Keratinocyte (primary cell): Measurements from ENCODE around the gene LARP4. TPM values are rescaled to one million over a fixed set of nuclear protein-coding genes. Genes with fewer than 3 reads are reported as not detected.
"Not testable (repeated sequence)": the region's sequence is repeated elsewhere in the genome, so short reads cannot be mapped to it uniquely, and the experiment has no call there.

Experiments
- DNase-seq: peaks from one replicate; pipeline ENCODE4 v3.0.0-alpha.2; 2011; ENCODE audit warnings: low read depth, missing footprints, low spot score
- FAIRE-seq: peaks from 2 replicates; lab custom pipeline; 2011; peaks lifted over from hg19 to GRCh38; lab: Jason Lieb, UNC
- H2AFZ ChIP-seq: 2 replicates; pipeline ENCODE4 v1.6.0; 2012; ENCODE audit warnings: low read length, control low read depth, inconsistent platforms; ENCODE audit not compliant: control insufficient read depth
- H3K27ac ChIP-seq: 2 replicates; pipeline ENCODE4 v1.5.1; 2011; ENCODE audit warnings: low read length; ENCODE audit not compliant: control insufficient read depth, insufficient read depth
- H3K27me3 ChIP-seq: 3 replicates; pipeline ENCODE4 v1.6.0; 2011; ENCODE audit warnings: low read length; ENCODE audit not compliant: control insufficient read depth, insufficient read depth; ENCODE audit errors: extremely low read depth
- H3K36me3 ChIP-seq, 2 experiments: 2 replicates in 1 of 2; 3 replicates in 1 of 2; pipeline ENCODE4 v1.5.1; 2011; ENCODE audit warnings: low read length in 2 of 2, mild to moderate bottlenecking in 1 of 2; ENCODE audit not compliant: control insufficient read depth in 2 of 2, insufficient read depth in 2 of 2; ENCODE audit errors: extremely low read depth in 1 of 2
- H3K4me1 ChIP-seq: 3 replicates; pipeline ENCODE4 v1.5.1; 2011; ENCODE audit warnings: low read length; ENCODE audit not compliant: control insufficient read depth, insufficient read depth; ENCODE audit errors: extremely low read depth
- H3K4me2 ChIP-seq: 3 replicates; pipeline ENCODE4 v1.6.0; 2011; ENCODE audit warnings: low read depth, low read length; ENCODE audit not compliant: control insufficient read depth, insufficient read depth; ENCODE audit errors: extremely low read depth
- H3K4me3 ChIP-seq, 3 experiments: fragments of 200-600 bp in 1 of 3; sonication (generic) in 1 of 3; 2 replicates in 2 of 3; 3 replicates in 1 of 3; pipeline ENCODE4 v1.5.1; 2011 to 2016; ENCODE audit warnings: low read length in 3 of 3, mild to moderate bottlenecking in 3 of 3, control low read depth in 2 of 3, inconsistent platforms in 1 of 3, low read depth in 1 of 3, mixed read lengths in 1 of 3, mixed run types in 1 of 3, moderate library complexity in 1 of 3; ENCODE audit not compliant: control insufficient read depth in 2 of 3, insufficient read depth in 2 of 3; ENCODE audit errors: extremely low read depth in 1 of 3
- H3K79me2 ChIP-seq: 2 replicates; pipeline ENCODE4 v1.6.0; 2012; ENCODE audit warnings: low read length; ENCODE audit not compliant: control insufficient read depth, insufficient read depth
- H3K9ac ChIP-seq: 3 replicates; pipeline ENCODE4 v1.6.0; 2011; ENCODE audit warnings: low read length; ENCODE audit not compliant: control insufficient read depth, insufficient read depth; ENCODE audit errors: extremely low read depth
- H3K9me1 ChIP-seq: 3 replicates; pipeline ENCODE4 v1.6.0; 2011; ENCODE audit warnings: low read length; ENCODE audit not compliant: control insufficient read depth, insufficient read depth; ENCODE audit errors: extremely low read depth
- H3K9me3 ChIP-seq: 2 replicates; pipeline ENCODE4 v1.5.1; 2012; ENCODE audit warnings: low read depth, low read length; ENCODE audit not compliant: control insufficient read depth
- H4K20me1 ChIP-seq: 3 replicates; pipeline ENCODE4 v1.6.0; 2011; ENCODE audit warnings: low read length; ENCODE audit not compliant: control insufficient read depth, insufficient read depth; ENCODE audit errors: extremely low read depth
- EZH2 ChIP-seq: IDR thresholded peaks from one replicate; pipeline ENCODE4 v1.6.1; 2012; ENCODE audit warnings: inconsistent platforms, mild to moderate bottlenecking, low read length, moderate library complexity
- dilution Hi-C: fragments of 300-500 bp; cut with MboI; formaldehyde crosslinking; loops from one replicate; pipeline ENCODE4 v1.7.0; 2020; ENCODE audit warnings: low sequenced_read_pairs; ENCODE audit not compliant: extremely low pct_ligation_motif_present
- polyA plus RNA-seq, 5 experiments: library from polyadenylated mRNA; depleted of rRNA in 3 of 5; stranded (reverse) in 3 of 5; stranded (forward) in 1 of 5; unstranded in 1 of 5; fragments of >200 nt; gene quantifications; 1 replicate in 1 of 5; 2 replicates in 3 of 5; 3 replicates in 1 of 5; pipeline versions ENCODE4 v1.2.1 to v1.2.3, GENCODE V29; 2011 to 2012; ENCODE audit warnings: missing spikeins in 2 of 5, low read depth in 1 of 5, low replicate concordance in 1 of 5
- TF ChIP-seq, protein P1 (sequence below), 3 experiments: IDR thresholded peaks in 1 of 3; conservative IDR thresholded peaks in 1 of 3; optimal IDR thresholded peaks in 1 of 3; 2 replicates in 2 of 3; 3 replicates in 1 of 3; pipeline versions ENCODE3 to v1.5.1; 2011; ENCODE audit warnings: low read length in 3 of 3, mild to moderate bottlenecking in 3 of 3, moderate library complexity in 2 of 3, control low read depth in 1 of 3, inconsistent platforms in 1 of 3; ENCODE audit not compliant: insufficient read depth in 2 of 3; ENCODE audit errors: extremely low read depth in 1 of 3

Gene LARP4
- polyA plus RNA-seq, 1 donor (not counting 4 experiments of a cell fraction or from before 2014, with no cell fraction given): 33.2 TPM

DNA sequence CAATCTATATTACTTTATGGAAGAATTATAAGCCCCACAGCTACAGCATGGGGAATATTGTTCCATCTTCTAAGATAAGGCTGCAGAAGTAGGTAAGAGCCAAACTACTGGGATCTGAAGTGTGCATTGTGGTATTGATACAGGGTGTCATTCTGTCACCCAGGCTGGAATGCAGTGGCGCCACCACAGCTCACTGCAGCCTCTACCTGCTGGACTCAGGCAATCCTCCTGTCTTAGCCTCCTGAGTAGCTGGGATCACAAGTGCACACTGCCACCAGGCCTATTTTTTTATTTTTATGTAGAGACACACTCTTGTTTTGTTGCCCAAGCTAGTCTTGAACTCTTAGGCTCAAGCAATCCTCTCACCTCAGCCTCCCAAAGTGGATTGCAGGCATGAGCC, 82.8 kb downstream of the LARP4 start:
- H3K36me3 ChIP-seq: peaks cover 0 to under 1% of the 10 kb centered on the region in 2 experiments
- H3K9ac ChIP-seq: no peak overlapping the region
- H3K27ac ChIP-seq: no peak overlapping the region
- H3K79me2 ChIP-seq: no peaks in the 10 kb centered on the region
- TF ChIP-seq, protein P1, sequence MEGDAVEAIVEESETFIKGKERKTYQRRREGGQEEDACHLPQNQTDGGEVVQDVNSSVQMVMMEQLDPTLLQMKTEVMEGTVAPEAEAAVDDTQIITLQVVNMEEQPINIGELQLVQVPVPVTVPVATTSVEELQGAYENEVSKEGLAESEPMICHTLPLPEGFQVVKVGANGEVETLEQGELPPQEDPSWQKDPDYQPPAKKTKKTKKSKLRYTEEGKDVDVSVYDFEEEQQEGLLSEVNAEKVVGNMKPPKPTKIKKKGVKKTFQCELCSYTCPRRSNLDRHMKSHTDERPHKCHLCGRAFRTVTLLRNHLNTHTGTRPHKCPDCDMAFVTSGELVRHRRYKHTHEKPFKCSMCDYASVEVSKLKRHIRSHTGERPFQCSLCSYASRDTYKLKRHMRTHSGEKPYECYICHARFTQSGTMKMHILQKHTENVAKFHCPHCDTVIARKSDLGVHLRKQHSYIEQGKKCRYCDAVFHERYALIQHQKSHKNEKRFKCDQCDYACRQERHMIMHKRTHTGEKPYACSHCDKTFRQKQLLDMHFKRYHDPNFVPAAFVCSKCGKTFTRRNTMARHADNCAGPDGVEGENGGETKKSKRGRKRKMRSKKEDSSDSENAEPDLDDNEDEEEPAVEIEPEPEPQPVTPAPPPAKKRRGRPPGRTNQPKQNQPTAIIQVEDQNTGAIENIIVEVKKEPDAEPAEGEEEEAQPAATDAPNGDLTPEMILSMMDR (optimal IDR thresholded peaks at IDR 0.05 in 1 of 3, IDR thresholded peaks at IDR 0.05 in 1 of 3, conservative IDR thresholded peaks at IDR 0.05 in 1 of 3; ENCODE audit: extremely low read depth in 1 of 3, insufficient read depth in 2 of 3, low read length in 3 of 3): no peak
- TF ChIP-seq EZH2: no peak
- FAIRE-seq: no peak
- H3K27me3 ChIP-seq: no peaks in the 10 kb centered on the region
- H2AFZ ChIP-seq: no peak overlapping the region
- dilution Hi-C loops: no loop called here
- H3K4me3 ChIP-seq: no peak overlapping the region
- DNase-seq: no peak
- H3K9me1 ChIP-seq: no peaks in the 10 kb centered on the region
- no peaks in the 10 kb centered on the region for H4K20me1 ChIP-seq
- no peaks in the 10 kb centered on the region for H3K9me3 ChIP-seq
- no peak overlapping the region for H3K4me2 ChIP-seq
- no peaks in the 10 kb centered on the region for H3K4me1 ChIP-seq

DNA sequence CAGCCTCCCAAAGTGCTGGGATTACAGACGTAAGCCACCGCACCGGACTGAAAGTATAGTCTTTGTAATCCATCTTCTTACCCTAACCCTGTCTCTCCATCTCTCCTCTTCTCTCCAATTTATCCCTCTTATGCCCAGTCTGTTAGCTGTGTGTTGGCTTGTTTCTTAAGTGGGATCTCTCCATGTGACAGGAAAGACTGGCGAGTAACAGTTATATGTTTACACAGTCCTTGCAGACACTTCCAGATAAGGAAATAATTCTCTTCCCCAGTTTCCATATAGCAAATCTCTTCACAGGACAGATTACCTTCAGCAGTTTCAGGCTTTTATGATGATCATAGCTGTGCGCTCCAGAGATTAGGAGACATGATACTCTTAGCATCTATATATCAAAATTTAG, 88.1 kb downstream of the LARP4 start:
- H3K36me3 ChIP-seq: no peaks in the 10 kb centered on the region
- dilution Hi-C loops: no loop called here
- TF ChIP-seq EZH2: no peak
- TF ChIP-seq, protein P1 (optimal IDR thresholded peaks at IDR 0.05 in 1 of 3, IDR thresholded peaks at IDR 0.05 in 1 of 3, conservative IDR thresholded peaks at IDR 0.05 in 1 of 3; ENCODE audit: extremely low read depth in 1 of 3, insufficient read depth in 2 of 3, low read length in 3 of 3): no peak

DNA sequence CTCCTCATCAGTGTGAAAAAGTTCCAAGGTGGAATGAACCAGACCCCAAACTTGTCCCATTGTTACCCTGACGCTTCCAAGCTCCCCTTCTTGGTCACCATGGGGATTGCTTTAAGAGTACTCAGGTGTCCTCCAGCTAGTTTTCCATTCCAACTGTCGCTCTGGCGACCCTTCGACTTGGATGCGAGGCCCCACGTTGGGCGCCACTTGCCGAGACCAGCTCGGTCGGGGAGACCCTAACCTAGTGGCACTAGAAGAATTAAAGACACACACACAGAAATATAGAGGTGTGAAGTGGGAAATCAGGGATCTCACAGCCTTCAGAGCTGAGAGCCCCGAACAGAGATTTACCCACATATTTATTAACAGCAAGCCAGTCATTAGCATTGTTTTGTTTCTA, 97.4 kb downstream of the LARP4 start:
- H3K79me2 ChIP-seq, H3K9me1 ChIP-seq, H3K27ac ChIP-seq, H2AFZ ChIP-seq, H3K36me3 ChIP-seq, H4K20me1 ChIP-seq, H3K27me3 ChIP-seq, FAIRE-seq, H3K4me1 ChIP-seq, DNase-seq, H3K4me3 ChIP-seq, H3K4me2 ChIP-seq, dilution Hi-C loops, H3K9ac ChIP-seq, H3K9me3 ChIP-seq: not testable (repeated sequence)

More for the DNA sequence above, 88.1 kb downstream of the LARP4 start:
- Histone ChIP-seq H3K27ac (no peak overlapping the region), H3K9me1 (no peaks in the 10 kb centered on the region), H3K9me3 (no peaks in the 10 kb centered on the region), H3K27me3 (no peaks in the 10 kb centered on the region), H3K79me2 (no peaks in the 10 kb centered on the region), H4K20me1 (no peaks in the 10 kb centered on the region), H3K4me3 (no peak overlapping the region), H2AFZ (no peak overlapping the region), H3K4me1 (no peaks in the 10 kb centered on the region), H3K4me2 (no peak overlapping the region), H3K9ac (no peak overlapping the region)
- no peak for FAIRE-seq
- DNase-seq: no peak
